ENCODE measurements around the gene DDR1. TPM values are rescaled to one million over a fixed set of nuclear protein-coding genes. Genes with fewer than 3 reads are reported as not detected.
A peak's percentile ranks its signal among the peaks of the same experiment; 100 is the strongest.

The DDR1 gene
- total RNA-seq, 1 experiment from 2014 or later: 258 TPM

GRCh38 chr6:30900863-30901417, 16.6 kb downstream of the DDR1 start:
- H2BK120ac ChIP-seq (ENCODE audit: low read depth, low read length, poor library complexity, severe bottlenecking): no peak overlapping the region
- no peak overlapping the region for H3K27ac ChIP-seq (ENCODE audit: insufficient read length, low read depth, low read length)
- H3K79me2 ChIP-seq (ENCODE audit: insufficient read depth, low read length): no peaks in the 10 kb centered on the region
- H2BK15ac ChIP-seq (ENCODE audit: low read depth, low read length): no peak overlapping the region
- no peak overlapping the region for H2BK20ac ChIP-seq (ENCODE audit: low read depth, low read length, poor library complexity, severe bottlenecking)
- peaks cover 27 to 40% (median 40%) of the 10 kb centered on the region in 3 experiments; a peak in 6 of 7 replicates for H3K36me3 Mint-ChIP-seq (ENCODE audit: insufficient read depth in 1 of 3, low read depth in 3 of 3)
- no peak overlapping the region for H3T11ph ChIP-seq (ENCODE audit: low read length)
- H4K91ac ChIP-seq (ENCODE audit: insufficient read length, low read depth, low read length): no peak overlapping the region
- TF ChIP-seq CTCF (conservative IDR thresholded peaks at IDR 0.05): no peak
- H3K4me1 Mint-ChIP-seq: peaks cover 2 to 7% of the 10 kb centered on the region in 2 experiments
- no peaks in the 10 kb centered on the region; the same call in 1 of the 2 replicates for H3K27me3 Mint-ChIP-seq (ENCODE audit: low read depth)
- H2AK5ac ChIP-seq (ENCODE audit: insufficient read length, low read length): no peak overlapping the region
- H3K4me3 Mint-ChIP-seq: no peak overlapping the region
- no peak overlapping the region for H3K4me2 ChIP-seq (ENCODE audit: insufficient read depth, insufficient read length, low read length)
- no peak overlapping the region for H3K56ac ChIP-seq (ENCODE audit: insufficient read length, low read depth, low read length)
- H2BK12ac ChIP-seq (ENCODE audit: insufficient read length, low read depth, low read length): no peak overlapping the region
- no peak overlapping the region for H3K14ac ChIP-seq (ENCODE audit: insufficient read depth, low read length)
- H3K79me1 ChIP-seq (ENCODE audit: insufficient read depth, low read depth, low read length, poor library complexity, severe bottlenecking): no peaks in the 10 kb centered on the region
- H3K9me3 Mint-ChIP-seq: no peaks in the 10 kb centered on the region
- H3K27ac Mint-ChIP-seq: peak overlapping the region in 1 of 3 experiments; percentile 28; a peak in 1 of 7 replicates
- no peak overlapping the region for H2AFZ ChIP-seq (ENCODE audit: low read length)
- no peaks in the 10 kb centered on the region for H4K20me1 ChIP-seq (ENCODE audit: control insufficient read depth, insufficient read depth, insufficient read length)
- no peak overlapping the region for H3K4ac ChIP-seq (ENCODE audit: low read depth, low read length)
- WGBS (ENCODE audit: extremely low coverage, insufficient read length, low lambda C conversion rate): no CpG with 5 or more reads among the region's 1 CpG
- no peak overlapping the region for H4K5ac ChIP-seq (ENCODE audit: insufficient read length, low read depth, low read length)
- H3K9ac ChIP-seq (ENCODE audit: extremely low read depth, insufficient read length, low read length): no peak overlapping the region
- no peaks in the 10 kb centered on the region for H3K9me3 ChIP-seq (ENCODE audit: control insufficient read depth, low read depth, low read length)
- H3K27me3 ChIP-seq (ENCODE audit: insufficient read depth, low read length): no peaks in the 10 kb centered on the region
- DNase-seq: no peak
- no peak overlapping the region for H4K8ac ChIP-seq (replicated peaks; ENCODE audit: insufficient read length, low read depth, low read length)
- no peak overlapping the region for H2BK5ac ChIP-seq (ENCODE audit: insufficient read length, low read length)
- H3K23ac ChIP-seq (ENCODE audit: insufficient read length, low read depth, low read length): no peak overlapping the region
- H3K4me1 ChIP-seq (ENCODE audit: insufficient read depth, low read length): no peaks in the 10 kb centered on the region
- no peaks in the 10 kb centered on the region for H3K23me2 ChIP-seq (ENCODE audit: insufficient read length, low read depth, low read length, poor library complexity, severe bottlenecking)
- H3K18ac ChIP-seq (ENCODE audit: insufficient read length, low read depth, low read length): no peak overlapping the region

Data from H9 (cell line).